ENCODE results near the gene TMEM178B. TPM values are rescaled to one million over a fixed set of nuclear protein-coding genes. Genes with fewer than 3 reads are reported as not detected.
"Not testable (repeated sequence)": the region's sequence is repeated elsewhere in the genome, so short reads cannot be mapped to it uniquely, and the experiment has no call there.

Gene TMEM178B
- total and polyA plus RNA-seq, 9 of the 15 experiments (the other 6 are each of a cell fraction or from before 2014, with no cell fraction given) = under 0.01 to 0.03 (median 0.01) TPM; not detected in 5

DNA sequence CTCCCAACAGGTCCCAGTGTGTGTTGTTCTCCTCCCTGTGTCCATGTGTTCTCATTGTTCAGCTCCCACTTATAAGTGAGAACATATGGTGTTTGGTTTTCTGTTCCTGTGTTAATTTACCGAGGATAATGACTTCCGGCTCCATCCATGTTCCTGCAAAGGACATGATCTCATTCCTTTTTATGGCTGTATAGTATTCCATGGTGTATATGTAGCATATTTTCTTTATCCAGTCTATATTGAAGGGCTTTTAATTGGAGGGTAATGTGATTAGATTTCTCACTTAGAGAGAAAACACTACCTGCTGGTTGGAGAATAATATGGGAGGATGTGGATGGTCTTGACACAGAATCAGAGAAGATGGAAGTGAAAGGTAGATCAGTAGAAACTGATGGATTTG lies 256.4 kb downstream of the TMEM178B start:
- H3K9me3 ChIP-seq (replicated peaks; ENCODE audit: control insufficient read depth, insufficient read depth, low read depth, low read length); BruUV-seq (replicated peaks); H3K27ac ChIP-seq (ENCODE audit: extremely low read depth, low read depth, low read length); H3K79me2 ChIP-seq (ENCODE audit: control insufficient read depth, insufficient read depth, low read length); H3K36me3 ChIP-seq (ENCODE audit: control insufficient read depth, insufficient read depth, low read length); H3K4me3 ChIP-seq; H4K20me1 ChIP-seq (replicated peaks; ENCODE audit: control insufficient read depth, insufficient read depth, low read length); H3K9me1 ChIP-seq (ENCODE audit: control insufficient read depth, insufficient read depth, low read length); intact Hi-C loops (cut with micrococcal nuclease); H3K4me1 ChIP-seq (replicated peaks in 1 of 2; ENCODE audit: control insufficient read depth in 2 of 2, insufficient read depth in 2 of 2, low read length in 2 of 2); ATAC-seq; CTCF ChIA-PET (ENCODE audit: low intra/inter-chr PET ratio); H2AFZ ChIP-seq (ENCODE audit: low read depth, low read length); DNase-seq (ENCODE audit: extremely low read depth in 1 of 4, low spot score in 3 of 4); H3K27me3 ChIP-seq (ENCODE audit: control insufficient read depth in 2 of 2, insufficient read depth in 2 of 2, low read length in 2 of 2); FAIRE-seq; in situ Hi-C loops (cut with MboI); POLR2A ChIA-PET; H3K4me2 ChIP-seq (ENCODE audit: insufficient read depth, low read length); H3K9ac ChIP-seq (ENCODE audit: insufficient read depth in 1 of 2, low read depth in 2 of 2, low read length in 2 of 2): not testable (repeated sequence)
- TF ChIP-seq ZNF146 (CRISPR knock-in tag; IDR thresholded peaks at IDR 0.05; ENCODE audit: unreplicated experiment) = peak; percentile 52
- WGBS (ENCODE audit: insufficient coverage, low coverage, missing lambda C conversion rate) = 3% methylated on average over 2 of the region's 2 CpGs

DNA sequence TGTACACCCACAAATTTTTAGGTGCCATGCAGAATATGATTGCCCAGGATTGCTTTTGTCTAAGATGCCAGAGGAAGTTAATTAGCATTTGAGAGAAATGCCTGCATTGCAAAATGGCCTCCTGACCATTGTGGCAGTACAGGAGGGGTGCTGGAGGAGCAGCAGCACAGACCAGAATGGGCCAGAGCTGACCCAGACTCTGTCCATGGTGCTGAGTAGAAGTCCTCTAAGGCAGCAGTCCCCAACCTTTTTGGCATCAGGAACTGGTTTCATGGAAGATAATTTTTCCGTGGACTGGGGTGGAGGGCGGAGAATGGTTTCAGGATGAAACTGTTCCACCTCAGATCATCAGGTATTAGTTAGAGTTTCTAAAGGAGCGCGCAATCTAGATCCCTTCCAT lies 259.6 kb downstream of the TMEM178B start:
- Histone ChIP-seq H3K27me3 (ENCODE audit: control insufficient read depth in 2 of 2, insufficient read depth in 2 of 2, low read length in 2 of 2) (no peaks in the 10 kb centered on the region), H3K9me3 (replicated peaks; ENCODE audit: control insufficient read depth, insufficient read depth, low read depth, low read length) (no peaks in the 10 kb centered on the region), H3K4me1 (replicated peaks in 1 of 2; ENCODE audit: control insufficient read depth in 2 of 2, insufficient read depth in 2 of 2, low read length in 2 of 2) (no peaks in the 10 kb centered on the region), H3K36me3 (ENCODE audit: control insufficient read depth, insufficient read depth, low read length) (no peaks in the 10 kb centered on the region), H3K27ac (ENCODE audit: extremely low read depth, low read depth, low read length) (no peak overlapping the region), H3K4me2 (ENCODE audit: insufficient read depth, low read length) (no peak overlapping the region), H3K4me3 (no peak overlapping the region), H4K20me1 (replicated peaks; ENCODE audit: control insufficient read depth, insufficient read depth, low read length) (peaks cover 6% of the 10 kb centered on the region), H3K9me1 (ENCODE audit: control insufficient read depth, insufficient read depth, low read length) (no peaks in the 10 kb centered on the region), H2AFZ (ENCODE audit: low read depth, low read length) (no peak overlapping the region), H3K9ac (ENCODE audit: insufficient read depth in 1 of 2, low read depth in 2 of 2, low read length in 2 of 2) (no peak overlapping the region), H3K79me2 (ENCODE audit: control insufficient read depth, insufficient read depth, low read length) (no peaks in the 10 kb centered on the region)
- POLR2A ChIA-PET = no interaction called here
- intact Hi-C loops (cut with micrococcal nuclease) = no loop called here
- CTCF ChIA-PET (ENCODE audit: low intra/inter-chr PET ratio) = no interaction called here
- BruUV-seq (replicated peaks) = no TSS peak
- FAIRE-seq (no peak), DNase-seq (ENCODE audit: extremely low read depth in 1 of 4, low spot score in 3 of 4) (peak; percentile 22 to 40 (median 33)), ATAC-seq (peak; percentile 74)
- in situ Hi-C loops (cut with MboI) = no loop called here
- WGBS (ENCODE audit: insufficient coverage, low coverage, missing lambda C conversion rate) = 17% methylated on average over 4 of the region's 4 CpGs
- TF ChIP-seq YY1 (IDR thresholded peaks at IDR 0.05; ENCODE audit: borderline replicate concordance in 1 of 3, control insufficient read depth in 1 of 3, extremely low read depth in 1 of 3, insufficient read depth in 3 of 3, insufficient read length in 1 of 3, insufficient replicate concordance in 2 of 3, low read depth in 1 of 3, low read length in 2 of 3) (peak in 1 of 3 experiments; percentile 53), TRIM24 (IDR thresholded peaks at IDR 0.05) (no peak)
- TF ChIP-seq, protein P1, sequence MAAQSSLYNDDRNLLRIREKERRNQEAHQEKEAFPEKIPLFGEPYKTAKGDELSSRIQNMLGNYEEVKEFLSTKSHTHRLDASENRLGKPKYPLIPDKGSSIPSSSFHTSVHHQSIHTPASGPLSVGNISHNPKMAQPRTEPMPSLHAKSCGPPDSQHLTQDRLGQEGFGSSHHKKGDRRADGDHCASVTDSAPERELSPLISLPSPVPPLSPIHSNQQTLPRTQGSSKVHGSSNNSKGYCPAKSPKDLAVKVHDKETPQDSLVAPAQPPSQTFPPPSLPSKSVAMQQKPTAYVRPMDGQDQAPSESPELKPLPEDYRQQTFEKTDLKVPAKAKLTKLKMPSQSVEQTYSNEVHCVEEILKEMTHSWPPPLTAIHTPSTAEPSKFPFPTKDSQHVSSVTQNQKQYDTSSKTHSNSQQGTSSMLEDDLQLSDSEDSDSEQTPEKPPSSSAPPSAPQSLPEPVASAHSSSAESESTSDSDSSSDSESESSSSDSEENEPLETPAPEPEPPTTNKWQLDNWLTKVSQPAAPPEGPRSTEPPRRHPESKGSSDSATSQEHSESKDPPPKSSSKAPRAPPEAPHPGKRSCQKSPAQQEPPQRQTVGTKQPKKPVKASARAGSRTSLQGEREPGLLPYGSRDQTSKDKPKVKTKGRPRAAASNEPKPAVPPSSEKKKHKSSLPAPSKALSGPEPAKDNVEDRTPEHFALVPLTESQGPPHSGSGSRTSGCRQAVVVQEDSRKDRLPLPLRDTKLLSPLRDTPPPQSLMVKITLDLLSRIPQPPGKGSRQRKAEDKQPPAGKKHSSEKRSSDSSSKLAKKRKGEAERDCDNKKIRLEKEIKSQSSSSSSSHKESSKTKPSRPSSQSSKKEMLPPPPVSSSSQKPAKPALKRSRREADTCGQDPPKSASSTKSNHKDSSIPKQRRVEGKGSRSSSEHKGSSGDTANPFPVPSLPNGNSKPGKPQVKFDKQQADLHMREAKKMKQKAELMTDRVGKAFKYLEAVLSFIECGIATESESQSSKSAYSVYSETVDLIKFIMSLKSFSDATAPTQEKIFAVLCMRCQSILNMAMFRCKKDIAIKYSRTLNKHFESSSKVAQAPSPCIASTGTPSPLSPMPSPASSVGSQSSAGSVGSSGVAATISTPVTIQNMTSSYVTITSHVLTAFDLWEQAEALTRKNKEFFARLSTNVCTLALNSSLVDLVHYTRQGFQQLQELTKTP (IDR thresholded peaks at IDR 0.05; ENCODE audit: low read depth in 1 of 2, partially characterized antibody in 2 of 2) = peak in 1 of 2 experiments; percentile 35
